ENCODE results near the gene C11orf54.
"Not testable (repeated sequence)": the region's sequence is repeated elsewhere in the genome, so short reads cannot be mapped to it uniquely, and the experiment has no call there.

The C11orf54 gene

DNA sequence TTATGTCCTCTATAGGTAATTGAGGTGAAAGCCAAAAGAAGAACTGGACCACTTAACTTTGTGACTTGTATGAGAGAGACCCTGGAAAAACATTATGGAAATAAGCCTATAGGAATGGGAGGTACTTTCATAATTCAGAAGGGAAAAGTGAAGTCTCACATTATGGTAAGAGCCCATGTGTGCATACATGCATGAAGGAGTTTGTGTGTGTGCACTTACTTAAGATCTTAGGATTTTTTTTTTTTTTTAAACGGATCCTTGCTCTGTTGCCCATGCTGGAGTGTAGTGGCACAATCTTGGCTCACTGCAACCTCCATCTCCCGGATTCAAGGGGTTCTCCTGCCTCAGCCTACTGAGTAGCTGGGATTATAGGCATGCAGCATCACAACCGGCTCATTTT lies 15.8 kb downstream of the C11orf54 start:
- intact Hi-C loops (cut with DNase I), result no loop called here

DNA sequence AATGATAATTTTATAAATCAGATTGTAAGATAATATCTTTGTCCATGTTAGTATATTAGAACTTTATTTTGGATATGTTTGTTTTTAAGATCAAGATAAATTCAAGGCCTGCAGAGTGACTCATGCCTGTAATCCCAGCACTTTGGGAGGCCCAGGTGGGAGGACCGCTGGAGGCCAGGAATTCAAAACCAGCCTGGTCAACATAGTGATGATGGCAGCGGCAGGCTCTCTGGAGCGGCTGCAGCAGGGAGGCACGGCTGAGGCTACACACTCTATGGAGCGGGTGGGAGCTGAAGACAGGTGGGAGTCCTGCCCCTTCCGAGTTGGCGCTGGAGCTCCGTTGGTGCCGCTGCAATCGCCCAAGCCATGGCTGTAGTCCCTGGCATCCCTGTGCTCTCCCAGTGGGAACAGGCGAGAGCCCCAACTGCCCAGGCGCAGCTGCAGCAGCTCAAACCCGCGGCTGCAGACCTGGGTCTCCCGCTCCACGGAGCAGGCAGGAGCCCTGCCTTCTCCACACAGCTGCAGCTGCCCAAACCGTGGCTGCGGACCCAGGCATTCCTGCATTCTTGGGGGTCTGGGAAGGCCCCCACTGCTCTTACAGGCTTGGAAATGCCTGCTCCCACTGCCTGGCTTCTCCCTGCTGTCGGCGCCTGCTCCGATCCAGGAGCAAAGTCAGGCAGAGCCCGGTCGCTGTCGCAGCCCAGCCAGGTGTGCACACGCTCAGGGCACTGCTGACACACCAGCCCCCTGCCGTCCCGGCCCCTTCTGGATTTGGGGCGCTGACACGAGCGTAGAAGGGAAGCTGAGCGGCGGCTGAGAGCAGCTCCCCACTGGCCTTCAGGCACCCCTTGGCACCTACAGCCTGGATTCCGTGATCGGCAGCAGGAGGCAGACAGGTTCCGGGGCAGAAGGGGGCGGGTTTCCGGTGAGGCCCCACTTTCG lies 16.7 kb downstream of the C11orf54 start:
- intact Hi-C loops (cut with DNase I), result no loop called here
- no peak for DNase-seq

More for the DNA sequence above, 15.8 kb downstream of the C11orf54 start:
- no peak for DNase-seq

DNA sequence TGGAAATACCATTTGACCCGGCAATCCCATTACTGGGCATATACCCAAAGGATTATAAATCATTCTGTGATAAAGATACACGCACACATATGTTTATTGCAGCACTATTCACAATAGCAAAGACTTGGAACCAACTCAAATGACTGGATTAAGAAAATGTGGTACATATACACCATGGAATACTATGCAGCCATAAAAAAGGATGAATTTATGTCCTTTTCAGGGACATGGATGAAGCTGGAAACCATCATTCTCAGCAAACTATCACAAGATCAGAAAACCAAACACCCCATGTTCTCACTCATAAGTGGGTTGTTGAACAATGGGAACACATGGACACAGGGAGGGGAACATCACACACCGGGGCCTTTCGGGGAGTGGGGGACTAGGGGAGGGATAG lies 17.7 kb downstream of the C11orf54 start:
- intact Hi-C loops (cut with DNase I), result not testable (repeated sequence)

DNA sequence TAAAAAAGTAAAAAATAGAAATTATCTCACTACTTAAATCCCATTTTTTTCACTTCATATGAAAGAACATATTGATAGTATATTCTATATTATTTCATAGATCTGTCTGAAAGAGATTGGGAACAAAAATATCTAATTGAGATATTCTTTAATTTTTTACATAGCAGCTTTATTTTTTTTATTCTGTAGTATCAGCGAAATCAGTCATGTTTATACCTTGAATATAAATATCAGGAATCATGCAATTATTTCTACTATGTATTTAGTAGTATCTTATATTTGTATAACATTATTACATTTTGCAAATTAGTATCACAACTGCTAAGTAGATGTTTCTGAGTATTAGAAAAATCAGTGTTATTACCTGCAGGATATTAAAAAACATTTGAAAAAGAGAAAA lies 20.4 kb downstream of the C11orf54 start:
- intact Hi-C loops (cut with DNase I), result no loop called here
- DNase-seq, result no peak

More for the DNA sequence above, 17.7 kb downstream of the C11orf54 start:
- DNase-seq, result not testable (repeated sequence)

DNA sequence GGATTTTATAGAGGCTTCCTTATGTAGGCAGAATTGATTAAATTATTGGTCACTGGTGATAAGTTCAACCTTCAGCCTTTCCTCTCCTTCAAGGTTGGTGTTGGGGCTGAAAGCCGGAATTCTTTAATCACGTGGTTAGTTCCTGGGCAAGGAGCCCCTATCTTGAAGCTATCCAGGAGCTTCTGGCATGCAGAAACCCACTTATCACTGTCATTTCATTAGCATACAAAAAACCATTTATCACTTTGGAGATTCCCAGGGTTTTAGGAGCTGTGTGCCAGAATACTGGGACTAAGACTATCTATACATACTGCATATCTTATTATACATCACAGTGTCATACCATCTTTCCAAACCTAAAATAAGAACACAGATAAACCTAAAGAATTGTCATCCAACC lies 24.1 kb downstream of the C11orf54 start:
- DNase-seq, result no peak
- intact Hi-C loops (cut with DNase I), result no loop called here

DNA sequence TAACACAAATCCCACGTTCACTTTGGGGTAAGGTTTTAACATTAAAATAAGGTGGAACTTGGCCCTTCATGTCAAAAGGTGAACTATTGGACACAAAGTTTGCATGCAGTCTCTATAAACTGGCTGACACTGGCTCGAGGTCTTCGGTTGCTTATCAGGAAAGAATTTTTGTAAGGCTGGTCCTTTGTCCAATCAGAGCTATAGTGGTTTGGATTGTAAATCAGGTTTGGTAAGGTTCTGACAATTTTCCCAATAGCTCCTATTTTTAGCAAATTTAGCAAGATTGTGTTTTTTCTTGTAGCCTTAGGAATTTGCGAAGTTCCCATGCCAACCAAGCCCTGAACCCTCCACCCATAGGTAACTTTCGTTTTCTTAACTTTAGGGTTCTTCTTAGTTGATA lies 25.0 kb downstream of the C11orf54 start:
- no peak for DNase-seq
- intact Hi-C loops (cut with DNase I), result no loop called here

DNA sequence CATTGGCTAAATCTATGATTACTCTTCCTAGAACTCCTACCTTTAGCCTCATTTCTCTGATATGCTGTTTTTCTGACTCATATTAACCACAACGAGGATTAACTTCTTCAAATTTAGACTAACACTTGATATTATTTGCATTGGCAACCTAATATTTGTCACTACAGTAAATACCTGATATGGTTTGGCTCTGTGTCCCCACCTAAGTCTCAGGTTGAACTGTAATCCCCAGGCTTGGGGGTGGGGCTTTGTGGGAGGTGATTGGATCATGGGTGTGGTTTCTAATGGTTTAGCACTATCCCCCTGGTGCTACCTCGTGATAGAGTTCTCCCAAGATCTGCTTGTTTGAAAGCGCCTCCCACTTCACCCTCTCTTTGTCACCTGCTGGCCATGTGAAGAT lies 25.5 kb downstream of the C11orf54 start:
- no peak for DNase-seq
- intact Hi-C loops (cut with DNase I), result no loop called here

DNA sequence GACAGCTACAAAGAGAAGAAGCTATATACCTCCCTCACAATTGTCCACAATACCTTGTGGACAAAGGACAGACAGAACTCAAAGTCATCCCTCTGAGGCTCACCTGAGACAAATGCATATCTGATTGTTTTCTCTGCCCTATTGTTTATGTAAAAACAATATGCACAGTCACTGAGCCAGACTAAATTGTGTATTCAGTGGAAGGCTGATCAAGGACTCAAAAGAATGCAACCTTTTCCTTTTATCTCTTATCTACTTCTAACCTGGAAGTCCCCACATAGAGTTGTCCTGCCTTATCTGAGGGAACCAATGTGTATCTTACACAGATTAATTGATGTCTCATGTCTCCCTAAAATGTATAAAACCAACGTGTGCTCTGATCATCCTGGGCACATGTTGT lies 28.7 kb downstream of the C11orf54 start:
- intact Hi-C loops (cut with DNase I), result no loop called here
- DNase-seq, result no peak

DNA sequence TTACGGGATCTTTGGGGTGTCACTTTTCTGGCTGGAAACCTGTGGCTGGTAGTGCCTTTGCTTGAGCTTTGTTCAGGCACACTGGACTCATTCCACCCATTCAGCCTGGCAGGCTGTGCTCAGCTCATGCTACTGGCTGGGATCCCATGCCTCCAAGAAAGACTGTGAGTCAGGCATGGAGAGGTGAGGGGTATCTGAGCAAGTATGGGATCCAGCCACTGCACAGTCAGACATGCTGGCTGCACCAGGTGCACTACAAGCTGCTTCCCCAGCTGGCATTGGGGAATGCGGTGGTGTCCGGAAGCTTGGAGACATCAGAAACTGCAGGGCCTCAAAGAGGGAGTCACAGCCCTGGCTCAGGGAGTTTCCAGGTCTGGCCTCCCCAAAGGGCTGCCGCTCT lies 30.7 kb downstream of the C11orf54 start:
- intact Hi-C loops (cut with DNase I), result no loop called here
- peak in 1 of 42 donors; percentile 41 for DNase-seq

DNA sequence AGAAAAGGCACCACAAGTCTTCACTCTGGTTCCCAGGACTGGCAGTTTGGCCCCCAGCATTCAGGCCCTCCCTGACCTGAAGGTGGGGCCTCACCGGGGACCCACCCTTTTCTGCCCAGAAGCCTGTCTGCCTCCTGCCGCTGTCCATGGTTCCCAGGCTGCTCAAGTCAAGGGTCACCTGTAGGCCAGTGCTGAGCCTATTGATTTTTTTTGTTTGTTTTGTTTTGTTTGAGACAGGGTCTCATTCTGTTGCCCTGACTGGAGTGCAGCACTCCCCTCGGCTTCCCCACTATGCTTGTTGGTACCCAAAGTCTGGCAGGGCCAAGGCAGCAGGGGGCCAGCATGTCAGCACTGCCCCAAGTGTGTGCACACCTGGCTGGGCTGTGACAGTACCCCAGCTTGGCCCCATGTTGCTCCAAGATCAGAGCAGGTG lies 31.6 kb downstream of the C11orf54 start:
- DNase-seq, result no peak
- intact Hi-C loops (cut with DNase I), result no loop called here

DNA sequence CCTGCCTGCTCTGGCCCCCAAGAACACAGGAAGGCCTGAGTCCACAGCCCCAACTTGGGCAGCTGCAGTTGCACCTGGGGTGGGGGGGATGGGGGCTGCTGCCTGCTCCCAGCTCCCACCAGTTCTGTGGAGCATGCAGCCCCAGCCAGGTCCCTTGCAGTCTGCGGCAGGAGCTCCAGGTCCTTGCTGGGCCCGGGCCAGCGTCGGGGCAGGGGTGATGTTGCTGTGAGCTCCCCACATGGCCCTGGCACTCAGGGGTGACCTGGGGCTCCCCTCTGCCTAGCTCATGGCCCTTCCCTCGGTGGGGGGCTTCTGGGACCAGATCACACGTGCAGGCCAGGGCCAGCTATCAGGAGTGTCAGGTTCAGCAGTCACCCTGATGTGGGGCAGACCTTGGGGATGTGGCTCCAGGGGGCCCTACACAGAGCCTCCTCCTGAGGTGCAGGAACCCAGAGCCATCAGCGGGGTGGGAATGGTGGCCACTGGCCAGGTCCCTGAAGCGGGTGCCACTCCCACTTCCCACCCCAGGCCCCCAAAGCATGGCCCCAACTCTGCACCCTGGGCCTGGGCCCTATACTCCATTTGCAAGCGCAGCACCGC lies 32.2 kb downstream of the C11orf54 start:
- intact Hi-C loops (cut with DNase I), result no loop called here
- DNase-seq, result no peak

DNA sequence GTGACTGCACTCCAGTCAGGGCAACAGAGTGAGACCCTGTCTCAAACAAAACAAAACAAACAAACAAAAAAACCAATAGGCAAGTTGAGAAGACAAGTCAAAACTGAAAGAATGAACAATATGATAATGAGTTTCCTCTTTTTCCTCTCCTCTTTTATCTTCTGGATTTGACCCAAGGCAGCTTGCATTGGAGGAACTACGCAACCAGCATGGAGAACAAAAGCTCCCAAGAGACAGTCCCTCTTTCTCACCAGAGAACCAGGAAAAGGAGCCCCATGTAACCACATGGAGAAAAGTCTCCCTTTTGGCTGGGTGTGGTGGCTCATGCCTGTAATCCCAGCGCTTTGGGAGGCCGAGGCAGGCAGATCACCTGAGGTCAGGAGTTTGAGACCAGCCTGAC lies 33.1 kb downstream of the C11orf54 start:
- intact Hi-C loops (cut with DNase I); DNase-seq: not testable (repeated sequence)

DNA sequence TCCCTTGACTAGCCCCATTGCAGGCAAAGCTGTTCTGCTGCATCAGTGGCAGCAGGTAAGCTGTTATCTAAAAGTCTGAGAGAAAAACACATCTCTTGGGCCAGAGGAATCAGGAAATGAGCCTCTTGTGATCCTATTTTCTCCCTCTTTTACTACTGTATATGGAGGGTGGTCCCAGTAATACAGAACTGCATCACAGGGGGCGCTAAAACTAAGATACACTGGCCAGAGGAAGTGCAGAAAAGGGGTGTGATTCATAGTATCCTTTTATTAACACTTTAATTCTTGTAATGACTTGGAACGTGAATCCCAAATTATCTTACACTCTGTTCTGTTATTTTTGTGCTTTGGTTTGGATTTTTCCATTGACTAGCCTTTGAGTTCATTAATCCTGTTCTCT lies 33.8 kb downstream of the C11orf54 start:
- intact Hi-C loops (cut with DNase I), result no loop called here
- no peak for DNase-seq

DNA sequence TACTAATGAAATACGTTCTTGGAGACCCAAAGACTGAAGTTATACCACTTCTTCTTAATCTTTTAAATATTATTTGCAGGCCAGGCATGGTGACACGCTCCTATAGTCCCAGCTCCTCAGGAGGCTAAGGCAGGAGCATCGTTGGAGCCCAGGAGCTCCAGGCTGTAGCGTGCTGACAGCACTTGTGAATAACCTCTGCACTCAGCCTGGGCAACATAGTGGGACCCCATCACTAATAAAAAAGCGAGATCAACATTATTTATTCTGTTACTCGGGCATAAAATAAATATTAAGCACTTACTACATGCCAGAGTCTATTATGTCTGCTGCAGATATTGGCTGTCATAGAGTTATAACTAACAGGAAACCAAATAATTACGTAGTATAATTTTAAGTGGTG lies 41.9 kb downstream of the C11orf54 start:
- intact Hi-C loops (cut with DNase I), result no loop called here
- DNase-seq, result no peak

DNA sequence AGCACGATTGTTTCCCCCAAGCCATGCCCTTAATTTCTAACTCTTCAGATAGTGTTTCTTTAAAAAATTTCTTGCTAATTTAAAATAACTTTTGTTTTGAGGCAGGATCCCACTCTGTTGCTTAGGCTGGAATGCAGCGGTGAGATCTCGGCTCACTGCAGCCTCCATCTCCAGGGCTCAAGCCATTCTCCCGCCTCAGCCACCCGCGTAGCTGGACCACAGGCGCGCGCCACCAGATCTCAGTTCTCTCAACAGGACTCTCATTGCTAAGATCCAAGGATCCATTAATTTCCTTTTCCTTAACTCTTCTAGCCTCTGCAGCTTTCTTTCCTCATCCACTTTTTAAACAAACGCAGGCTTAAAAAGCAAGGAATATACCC lies 42.3 kb downstream of the C11orf54 start:
- intact Hi-C loops (cut with DNase I), result loop anchor here (2.0 kb wide), 1 partner anchor 41 kb away; no protein-coding TSS in a partner anchor
- DNase-seq, result no peak

DNA sequence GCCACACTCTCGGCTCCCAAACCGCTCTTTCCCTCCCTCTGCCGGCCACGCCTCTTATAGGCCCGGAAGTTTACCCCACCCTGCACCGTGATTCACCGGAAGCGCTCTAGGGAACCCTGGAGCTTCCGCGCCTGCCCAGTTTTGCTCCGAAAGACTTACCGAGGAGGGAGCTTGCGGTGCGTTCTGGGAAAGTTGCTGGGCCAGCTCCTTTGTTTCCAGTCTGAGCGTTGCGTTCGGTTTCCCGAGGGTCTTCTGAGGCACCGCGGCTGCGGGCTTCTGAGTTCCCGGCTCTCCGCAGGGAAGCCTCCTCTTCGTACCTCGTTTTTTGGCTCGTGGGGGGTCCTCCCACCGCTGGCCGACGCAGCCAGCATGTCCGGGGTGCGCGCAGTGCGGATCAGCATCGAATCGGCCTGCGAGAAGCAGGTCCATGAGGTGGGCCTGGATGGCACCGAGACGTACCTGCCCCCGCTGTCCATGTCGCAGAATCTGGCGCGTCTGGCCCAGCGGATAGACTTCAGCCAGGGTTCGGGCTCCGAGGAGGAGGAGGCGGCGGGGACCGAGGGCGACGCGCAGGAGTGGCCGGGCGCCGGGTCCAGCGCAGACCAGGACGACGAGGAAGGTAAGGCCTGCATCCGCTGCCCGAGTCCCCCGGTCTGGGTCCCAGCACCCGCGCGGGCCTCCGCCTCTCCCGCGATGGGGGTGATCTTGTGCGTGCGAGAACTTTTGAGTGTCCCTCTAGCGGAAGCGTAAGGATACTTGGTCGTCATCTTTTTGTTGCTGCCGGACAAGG lies 42.9 kb downstream of the C11orf54 start, which contains the start of gene MED17:
Gene MED17, plus strand, starts transcription at position 138 of the 790 bp plus-strand sequence. Its CDS starts 232 bp downstream, at position 370.
- intact Hi-C loops (cut with DNase I), result loop anchor here (2.0 kb wide), 1 partner anchor 42 kb away; no protein-coding TSS in a partner anchor
- DNase-seq, result peak; percentile 88 to 98 (median 95)

DNA sequence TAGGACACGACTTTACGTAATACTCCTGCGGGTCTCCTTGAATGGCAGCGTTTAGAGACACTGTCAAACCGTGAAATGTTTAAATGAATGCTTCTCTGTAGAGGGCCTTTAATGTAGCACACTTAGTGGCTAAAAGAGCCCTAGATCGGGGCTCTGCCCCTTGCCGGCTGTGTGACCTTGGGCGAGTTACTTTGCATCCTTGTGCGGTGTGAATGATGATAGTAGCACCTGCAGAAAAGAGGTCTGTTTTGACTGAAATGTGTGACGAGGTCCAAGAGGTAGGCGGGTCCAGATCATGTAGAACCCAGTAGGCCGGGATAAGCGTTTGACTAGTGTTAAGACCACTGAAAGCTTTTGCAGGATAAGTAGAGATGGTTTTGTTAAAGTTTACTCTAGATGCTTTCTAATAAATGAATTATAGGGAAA lies 43.5 kb downstream of the C11orf54 start:
- intact Hi-C loops (cut with DNase I), result loop anchor here (2.0 kb wide), 1 partner anchor 42 kb away; no protein-coding TSS in a partner anchor
- peak in 1 of 42 donors; percentile 5 for DNase-seq

DNA sequence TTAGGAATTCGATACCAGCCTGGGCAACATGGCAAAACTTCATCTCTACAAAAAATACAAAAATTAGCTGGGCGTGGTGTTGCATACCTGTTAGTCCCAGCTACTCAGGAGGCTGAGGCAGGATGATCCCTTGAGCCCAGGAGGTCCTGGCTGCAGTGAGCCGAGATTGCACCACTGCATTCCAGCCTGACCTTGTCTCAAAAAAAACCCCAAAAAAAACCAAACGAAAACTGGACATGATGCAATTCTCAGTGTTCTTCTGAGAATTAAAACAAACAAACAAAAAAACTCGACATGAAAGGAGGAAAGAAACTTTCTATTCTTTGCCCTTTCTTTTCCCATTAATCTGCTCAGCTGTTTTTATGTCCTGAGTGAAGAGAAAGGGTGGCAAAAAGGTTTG lies 50.0 kb downstream of the C11orf54 start:
- no peak for DNase-seq
- intact Hi-C loops (cut with DNase I), result no loop called here

DNA sequence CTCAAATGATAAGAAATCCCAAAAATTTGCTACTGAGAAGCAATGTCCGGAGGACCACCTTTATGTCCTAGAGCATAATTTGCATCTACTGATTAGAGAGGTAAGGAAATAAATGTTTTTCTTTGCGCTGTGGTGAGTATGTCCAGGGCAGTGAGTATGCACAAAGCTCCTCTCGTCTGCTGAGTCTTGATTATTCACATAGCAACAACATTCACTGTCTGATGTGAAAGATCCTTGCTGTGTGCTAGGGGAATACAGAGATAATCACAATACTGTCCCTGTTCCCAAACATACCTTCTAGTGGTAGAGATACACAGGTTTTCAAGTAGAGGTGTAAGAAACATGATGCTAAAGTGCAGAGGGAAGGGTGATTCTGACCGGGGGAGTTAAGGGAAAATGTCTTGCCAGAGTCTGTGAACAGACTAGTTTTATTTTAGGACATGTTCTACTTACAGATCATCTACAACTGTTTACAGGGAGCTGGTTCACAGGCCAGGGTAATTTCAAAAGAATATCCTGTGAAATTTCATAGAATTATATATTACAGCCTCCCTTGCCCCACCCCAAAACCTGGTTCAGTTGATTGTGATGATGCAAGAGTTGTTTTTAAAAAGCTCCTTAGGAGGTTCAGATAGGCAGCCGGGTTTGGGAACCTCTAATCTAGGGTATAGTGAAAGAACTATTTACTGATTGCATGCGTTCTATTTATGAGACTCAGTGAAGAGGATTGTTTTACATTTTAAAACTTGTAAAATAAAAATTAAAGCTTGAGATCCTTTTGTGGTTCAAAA lies 55.2 kb downstream of the C11orf54 start:
- intact Hi-C loops (cut with DNase I), result no loop called here

More for the DNA sequence above, 55.2 kb downstream of the C11orf54 start:
- no peak for DNase-seq
